GM12878 (cell line): Measurements from ENCODE around the gene SASH1. TPM values are rescaled to one million over a fixed set of nuclear protein-coding genes. Genes with fewer than 3 reads are reported as not detected.

ENCODE experiments used
- ATAC-seq: fragments of 200-7000 bp; cut with Tn5 transposase; 3 replicates; pipeline ENCODE4 v1.9.1; 2020; ENCODE audit warnings: mild to moderate bottlenecking, moderate library complexity
- BruUV-seq: library from RNA; stranded (reverse); fragments of 400-500 nt; replicated peaks from 2 replicates; lab custom pipeline; 2021; lab: Mats Ljungman, UMichigan
- CTCF ChIA-PET: fragments of 300-600 bp; sonication (Branson Sonifier 250); formaldehyde crosslinking; extraction: SDS; loops from one replicate; lab custom pipeline; 2021; ENCODE audit warnings: inconsistent platforms; lab: Yijun Ruan, JAX
- POLR2A ChIA-PET: fragments of 350-600 bp; formaldehyde crosslinking; extraction: SDS; loops from one replicate; lab custom pipeline; 2021; ENCODE audit warnings: inconsistent platforms; lab: Charles Lee
- RAD21 ChIA-PET: fragments of 300-600 bp; sonication (Branson Sonifier 250); formaldehyde crosslinking; loops from one replicate; lab custom pipeline; 2023; ENCODE audit warnings: antibody characterized with exemption; ENCODE audit not compliant: unreplicated experiment; lab: Charles Lee
- SMC1A ChIA-PET: fragments of 300-600 bp; sonication (Branson Sonifier 250); formaldehyde crosslinking; loops from one replicate; lab custom pipeline; 2023; ENCODE audit not compliant: unreplicated experiment, uncharacterized antibody; lab: Charles Lee
- DNase-seq: peaks from one replicate; pipeline ENCODE4 v3.0.0-alpha.2; 2011; ENCODE audit warnings: low read depth, low spot score
- FAIRE-seq: peaks from 3 replicates; lab custom pipeline; 2011; peaks lifted over from hg19 to GRCh38; lab: Jason Lieb, UNC
- H2AFZ ChIP-seq: 2 replicates; pipeline ENCODE4 v1.6.0; 2011; ENCODE audit warnings: low read depth, low read length, control low read depth; ENCODE audit not compliant: control insufficient read depth
- H3K27ac ChIP-seq: 2 replicates; pipeline ENCODE4 v1.5.1; 2011; ENCODE audit warnings: control low read depth; ENCODE audit not compliant: control insufficient read depth, insufficient read depth
- H3K27me3 ChIP-seq, 2 experiments: replicated peaks in 1 of 2; 2 replicates each; pipeline versions ENCODE4 v1.6.0 to v1.6.1; 2011; ENCODE audit warnings: low read length in 1 of 2; ENCODE audit not compliant: control insufficient read depth in 2 of 2, insufficient read depth in 2 of 2
- H3K36me3 ChIP-seq, 2 experiments: 2 replicates each; pipeline ENCODE4 v1.5.1; 2011; ENCODE audit warnings: low read length in 1 of 2; ENCODE audit not compliant: control insufficient read depth in 2 of 2, insufficient read depth in 2 of 2
- H3K4me1 ChIP-seq: 2 replicates; pipeline ENCODE4 v1.6.1; 2011; ENCODE audit warnings: mild to moderate bottlenecking, low read length, moderate library complexity, mixed read lengths; ENCODE audit not compliant: control insufficient read depth, insufficient read depth
- H3K4me2 ChIP-seq: 2 replicates; pipeline ENCODE4 v1.6.0; 2011; ENCODE audit warnings: control low read depth; ENCODE audit not compliant: control insufficient read depth, insufficient read depth
- H3K4me3 ChIP-seq: fragments of 200-600 bp; sonication (generic); 2 replicates; pipeline ENCODE4 v1.5.1; 2016
- H3K79me2 ChIP-seq: 2 replicates; pipeline ENCODE4 v1.6.0; 2011; ENCODE audit warnings: low read length; ENCODE audit not compliant: control insufficient read depth, insufficient read depth
- H3K9ac ChIP-seq: 2 replicates; pipeline ENCODE4 v1.8.0; 2011; ENCODE audit warnings: low read length, control low read depth, mixed read lengths; ENCODE audit not compliant: control insufficient read depth, insufficient read depth
- H3K9me3 ChIP-seq: replicated peaks from 3 replicates; pipeline ENCODE4 v1.5.1; 2011; ENCODE audit warnings: mild to moderate bottlenecking, low read length; ENCODE audit not compliant: control insufficient read depth, insufficient read depth
- H4K20me1 ChIP-seq: 2 replicates; pipeline ENCODE4 v1.6.0; 2011; ENCODE audit not compliant: control insufficient read depth, insufficient read depth
- BACH1 ChIP-seq: fragments of 450-650 bp; IDR thresholded peaks from 2 replicates; pipeline ENCODE4 v1.6.1; 2017; ENCODE audit warnings: mild to moderate bottlenecking, borderline replicate concordance
- BRCA1 ChIP-seq: IDR thresholded peaks from 2 replicates; pipeline ENCODE4 v1.6.1; 2011; ENCODE audit warnings: low read depth, low read length, improper control_type of control experiment
- CBX3 ChIP-seq: fragments of 200-600 bp; sonication (generic); IDR thresholded peaks from 2 replicates; pipeline ENCODE4 v1.6.1; 2016; ENCODE audit warnings: low read depth, borderline replicate concordance
- KAT2A ChIP-seq: conservative IDR thresholded peaks from 2 replicates; pipeline ENCODE4 v1.6.1; 2011; ENCODE audit warnings: low read depth, low read length; ENCODE audit not compliant: control insufficient read depth
- NFYA ChIP-seq: IDR thresholded peaks from 2 replicates; pipeline ENCODE4 v1.6.1; 2011; ENCODE audit warnings: low read depth, mild to moderate bottlenecking, low read length, improper control_type of control experiment, borderline replicate concordance
- NR2C1 ChIP-seq: fragments of 450-650 bp; IDR thresholded peaks from 2 replicates; pipeline ENCODE4 v1.6.1; 2017; ENCODE audit warnings: antibody characterized with exemption, mild to moderate bottlenecking, moderate library complexity
- PAX5 ChIP-seq: IDR thresholded peaks from 2 replicates; pipeline ENCODE4 v1.6.1; 2011; ENCODE audit warnings: low read depth, low read length, borderline replicate concordance
- RB1 ChIP-seq: fragments of 450-650 bp; formaldehyde crosslinking; IDR thresholded peaks from 2 replicates; pipeline ENCODE4 v1.6.1; 2017; ENCODE audit warnings: mild to moderate bottlenecking, borderline replicate concordance
- SREBF2 ChIP-seq: IDR thresholded peaks from 2 replicates; pipeline ENCODE4 v1.6.1; 2012; ENCODE audit warnings: mild to moderate bottlenecking, low read length
- SRF ChIP-seq, 2 experiments: IDR thresholded peaks; 2 replicates each; pipeline ENCODE4 v1.6.1; 2011; ENCODE audit warnings: low read depth in 2 of 2, low read length in 2 of 2, mild to moderate bottlenecking in 1 of 2, moderate library complexity in 1 of 2
- STAT1 ChIP-seq: fragments of 450-650 bp; conservative IDR thresholded peaks from 2 replicates; pipeline ENCODE4 v1.6.1; 2014; ENCODE audit warnings: antibody characterized with exemption, mild to moderate bottlenecking
- ZNF274 ChIP-seq: IDR thresholded peaks from one replicate; pipeline ENCODE4 v1.8.0; 2011; ENCODE audit not compliant: insufficient read length, insufficient read depth
- ZZZ3 ChIP-seq: IDR thresholded peaks from 2 replicates; pipeline ENCODE4 v1.6.1; 2011; ENCODE audit warnings: low read depth; ENCODE audit not compliant: control insufficient read depth, insufficient read length
- WGBS: methylation state at CpG from one replicate; pipeline ENCODE4 v1.1.6; 2016; ENCODE audit warnings: low lambda C conversion rate; ENCODE audit not compliant: insufficient replicate concordance, insufficient coverage; ENCODE audit errors: missing lambda C conversion rate; 5-methylcytosine and 5-hydroxymethylcytosine counted together
- in situ Hi-C: fragments of 300-500 bp; cut with MboI; formaldehyde crosslinking; loops from 9 replicates; pipeline ENCODE4 v1.14.3; 2018; ENCODE audit warnings: mixed read lengths
- intact Hi-C: fragments of 100-400 bp; cut with micrococcal nuclease; formaldehyde crosslinking; loops from one replicate; pipeline ENCODE4 v1.14.2; 2022; ENCODE audit not compliant: unreplicated experiment
- polyA plus RNA-seq, 11 experiments: library from polyadenylated mRNA; depleted of rRNA in 4 of 11; unstranded in 6 of 11; stranded (reverse) in 5 of 11; fragments of >200 nt; fragmentation: Nextera tagmentation in 4 of 11; fragmentation: Illumina TruSeq in 1 of 11; extraction: Ambion mirVana in 4 of 11; extraction: Trizol in 1 of 11; gene quantifications; 1 replicate in 1 of 11; 2 replicates in 10 of 11; pipeline versions ENCODE4 v1.2.1 to v1.2.3, GENCODE V29; 2011 to 2016; ENCODE audit warnings: inconsistent platforms in 2 of 11, missing spikeins in 2 of 11, low read depth in 1 of 11
- total RNA-seq, 4 experiments: library from RNA; depleted of rRNA in 3 of 4; stranded (reverse); fragments of >200 nt in 3 of 4; fragmentation: Illumina TruSeq in 1 of 4; extraction: Trizol in 1 of 4; gene quantifications; 2 replicates each; pipeline versions ENCODE4 v1.2.1 to v1.2.3, GENCODE V29; 2013 to 2021
- TF ChIP-seq, protein P1 (sequence below): fragments of 450-650 bp; IDR thresholded peaks from 2 replicates; pipeline ENCODE4 v1.6.1; 2016; ENCODE audit warnings: mild to moderate bottlenecking, moderate library complexity, borderline replicate concordance
- TF ChIP-seq, protein P2 (sequence below): fragments of 450-650 bp; IDR thresholded peaks from 2 replicates; pipeline ENCODE4 v1.6.1; 2017; ENCODE audit warnings: mild to moderate bottlenecking, moderate library complexity

The SASH1 gene
- total and polyA plus RNA-seq, 10 of the 15 experiments (the other 5 are each of a cell fraction or from before 2014, with no cell fraction given) = 0.01 to 0.73 (median 0.14) TPM; not detected in 4

DNA sequence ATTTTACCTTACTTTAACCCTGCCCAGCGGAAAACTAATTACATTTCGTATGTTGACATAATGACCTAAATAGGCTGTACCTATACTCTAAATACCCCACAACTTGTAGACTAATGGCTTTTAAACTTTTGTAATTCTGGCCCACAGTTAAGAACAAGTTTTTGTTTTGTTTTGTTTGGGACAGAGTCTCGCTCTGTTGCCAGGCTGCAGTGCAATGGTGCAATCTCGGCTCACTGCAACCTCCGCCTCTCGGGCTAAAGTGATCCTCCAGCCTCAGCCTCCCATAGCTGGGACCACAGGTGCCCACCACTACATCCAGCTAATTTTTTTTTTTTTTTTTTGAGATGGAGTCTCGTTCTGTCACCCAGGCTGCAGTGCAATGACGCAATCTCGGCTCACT lies 5.7 kb upstream of the SASH1 start (continued):
- TF ChIP-seq, protein P1, sequence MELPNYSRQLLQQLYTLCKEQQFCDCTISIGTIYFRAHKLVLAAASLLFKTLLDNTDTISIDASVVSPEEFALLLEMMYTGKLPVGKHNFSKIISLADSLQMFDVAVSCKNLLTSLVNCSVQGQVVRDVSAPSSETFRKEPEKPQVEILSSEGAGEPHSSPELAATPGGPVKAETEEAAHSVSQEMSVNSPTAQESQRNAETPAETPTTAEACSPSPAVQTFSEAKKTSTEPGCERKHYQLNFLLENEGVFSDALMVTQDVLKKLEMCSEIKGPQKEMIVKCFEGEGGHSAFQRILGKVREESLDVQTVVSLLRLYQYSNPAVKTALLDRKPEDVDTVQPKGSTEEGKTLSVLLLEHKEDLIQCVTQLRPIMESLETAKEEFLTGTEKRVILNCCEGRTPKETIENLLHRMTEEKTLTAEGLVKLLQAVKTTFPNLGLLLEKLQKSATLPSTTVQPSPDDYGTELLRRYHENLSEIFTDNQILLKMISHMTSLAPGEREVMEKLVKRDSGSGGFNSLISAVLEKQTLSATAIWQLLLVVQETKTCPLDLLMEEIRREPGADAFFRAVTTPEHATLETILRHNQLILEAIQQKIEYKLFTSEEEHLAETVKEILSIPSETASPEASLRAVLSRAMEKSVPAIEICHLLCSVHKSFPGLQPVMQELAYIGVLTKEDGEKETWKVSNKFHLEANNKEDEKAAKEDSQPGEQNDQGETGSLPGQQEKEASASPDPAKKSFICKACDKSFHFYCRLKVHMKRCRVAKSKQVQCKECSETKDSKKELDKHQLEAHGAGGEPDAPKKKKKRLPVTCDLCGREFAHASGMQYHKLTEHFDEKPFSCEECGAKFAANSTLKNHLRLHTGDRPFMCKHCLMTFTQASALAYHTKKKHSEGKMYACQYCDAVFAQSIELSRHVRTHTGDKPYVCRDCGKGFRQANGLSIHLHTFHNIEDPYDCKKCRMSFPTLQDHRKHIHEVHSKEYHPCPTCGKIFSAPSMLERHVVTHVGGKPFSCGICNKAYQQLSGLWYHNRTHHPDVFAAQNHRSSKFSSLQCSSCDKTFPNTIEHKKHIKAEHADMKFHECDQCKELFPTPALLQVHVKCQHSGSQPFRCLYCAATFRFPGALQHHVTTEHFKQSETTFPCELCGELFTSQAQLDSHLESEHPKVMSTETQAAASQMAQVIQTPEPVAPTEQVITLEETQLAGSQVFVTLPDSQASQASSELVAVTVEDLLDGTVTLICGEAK = no peak

DNA sequence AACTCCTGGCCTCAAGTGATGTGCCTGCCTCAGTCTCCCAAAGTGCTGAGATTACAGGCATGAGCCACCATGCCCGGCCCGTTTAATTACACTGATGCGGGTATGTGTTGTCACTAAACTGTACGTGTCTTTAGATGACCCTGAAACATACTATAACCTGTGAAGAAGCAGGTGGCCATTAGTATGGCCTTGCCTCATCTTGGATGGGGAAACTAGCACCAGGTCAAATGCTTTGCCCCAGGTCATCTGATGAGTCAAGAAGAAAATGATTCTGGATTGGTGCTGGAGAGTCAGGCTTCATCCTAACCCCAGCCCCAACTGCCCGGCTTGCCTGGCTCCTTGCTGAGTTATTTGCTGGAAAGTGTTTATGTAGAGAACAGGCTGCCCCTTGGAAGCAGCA lies 2.9 kb upstream of the SASH1 start:
- H3K4me2 ChIP-seq = no peak overlapping the region
- H3K27ac ChIP-seq = no peak overlapping the region
- ATAC-seq = no peak
- WGBS = 61% methylated on average over 5 of the region's 5 CpGs
- no peaks in the 10 kb centered on the region for H3K4me1 ChIP-seq
- no peak overlapping the region for H3K4me3 ChIP-seq
- no peak for DNase-seq
- POLR2A ChIA-PET = no interaction called here
- H2AFZ ChIP-seq = no peak overlapping the region
- SMC1A ChIA-PET = no interaction called here
- intact Hi-C loops (no loop called here), in situ Hi-C loops (no loop called here)
- H3K79me2 ChIP-seq = no peaks in the 10 kb centered on the region
- H3K27me3 ChIP-seq = peaks cover 0 to 11% of the 10 kb centered on the region in 2 experiments; a peak in 2 of 4 replicates
- CTCF ChIA-PET = no interaction called here
- no peaks in the 10 kb centered on the region for H3K36me3 ChIP-seq
- no peak for FAIRE-seq
- no peaks in the 10 kb centered on the region for H4K20me1 ChIP-seq
- H3K9ac ChIP-seq = no peak overlapping the region
- no peaks in the 10 kb centered on the region for H3K9me3 ChIP-seq
- RAD21 ChIA-PET = no interaction called here
- no TSS peak for BruUV-seq
- TF ChIP-seq RB1 (no peak), CBX3 (no peak), SREBF2 (no peak), STAT1 (no peak), KAT2A (no peak), BRCA1 (no peak), SRF (IDR thresholded peaks at IDR 0.05; ENCODE audit: low read depth in 2 of 2, low read length in 2 of 2) (no peak), BACH1 (no peak), ZZZ3 (no peak), NR2C1 (no peak), ZNF274 (no peak), NFYA (no peak), PAX5 (no peak)
- TF ChIP-seq, protein P2, sequence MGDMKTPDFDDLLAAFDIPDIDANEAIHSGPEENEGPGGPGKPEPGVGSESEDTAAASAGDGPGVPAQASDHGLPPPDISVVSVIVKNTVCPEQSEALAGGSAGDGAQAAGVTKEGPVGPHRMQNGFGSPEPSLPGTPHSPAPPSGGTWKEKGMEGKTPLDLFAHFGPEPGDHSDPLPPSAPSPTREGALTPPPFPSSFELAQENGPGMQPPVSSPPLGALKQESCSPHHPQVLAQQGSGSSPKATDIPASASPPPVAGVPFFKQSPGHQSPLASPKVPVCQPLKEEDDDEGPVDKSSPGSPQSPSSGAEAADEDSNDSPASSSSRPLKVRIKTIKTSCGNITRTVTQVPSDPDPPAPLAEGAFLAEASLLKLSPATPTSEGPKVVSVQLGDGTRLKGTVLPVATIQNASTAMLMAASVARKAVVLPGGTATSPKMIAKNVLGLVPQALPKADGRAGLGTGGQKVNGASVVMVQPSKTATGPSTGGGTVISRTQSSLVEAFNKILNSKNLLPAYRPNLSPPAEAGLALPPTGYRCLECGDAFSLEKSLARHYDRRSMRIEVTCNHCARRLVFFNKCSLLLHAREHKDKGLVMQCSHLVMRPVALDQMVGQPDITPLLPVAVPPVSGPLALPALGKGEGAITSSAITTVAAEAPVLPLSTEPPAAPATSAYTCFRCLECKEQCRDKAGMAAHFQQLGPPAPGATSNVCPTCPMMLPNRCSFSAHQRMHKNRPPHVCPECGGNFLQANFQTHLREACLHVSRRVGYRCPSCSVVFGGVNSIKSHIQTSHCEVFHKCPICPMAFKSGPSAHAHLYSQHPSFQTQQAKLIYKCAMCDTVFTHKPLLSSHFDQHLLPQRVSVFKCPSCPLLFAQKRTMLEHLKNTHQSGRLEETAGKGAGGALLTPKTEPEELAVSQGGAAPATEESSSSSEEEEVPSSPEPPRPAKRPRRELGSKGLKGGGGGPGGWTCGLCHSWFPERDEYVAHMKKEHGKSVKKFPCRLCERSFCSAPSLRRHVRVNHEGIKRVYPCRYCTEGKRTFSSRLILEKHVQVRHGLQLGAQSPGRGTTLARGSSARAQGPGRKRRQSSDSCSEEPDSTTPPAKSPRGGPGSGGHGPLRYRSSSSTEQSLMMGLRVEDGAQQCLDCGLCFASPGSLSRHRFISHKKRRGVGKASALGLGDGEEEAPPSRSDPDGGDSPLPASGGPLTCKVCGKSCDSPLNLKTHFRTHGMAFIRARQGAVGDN = no peak
